ENCODE data around the gene AGXT2.

GRCh38 chr5:35061211-35061770, 13.5 kb upstream of the AGXT2 start:
- TF ChIP-seq TEAD4 (CRISPR knock-in tag; IDR thresholded peaks at IDR 0.05) (no peak), ZNF423 (CRISPR knock-in tag; IDR thresholded peaks at IDR 0.05) (no peak), ETV6 (CRISPR knock-in tag; IDR thresholded peaks at IDR 0.05) (no peak), JUN (CRISPR knock-in tag; IDR thresholded peaks at IDR 0.05) (no peak), CTCF (IDR thresholded peaks at IDR 0.05) (no peak), HMGXB4 (CRISPR knock-in tag; IDR thresholded peaks at IDR 0.05) (no peak), RELA (CRISPR knock-in tag; IDR thresholded peaks at IDR 0.05; ENCODE audit: borderline replicate concordance) (no peak), ZBTB21 (CRISPR knock-in tag; IDR thresholded peaks at IDR 0.05; ENCODE audit: borderline replicate concordance) (no peak), SMAD4 (CRISPR knock-in tag; IDR thresholded peaks at IDR 0.05) (no peak)

Data from WTC11 (cell line).